ENCODE data around the gene CLDN5. TPM values are rescaled to one million over a fixed set of nuclear protein-coding genes. Genes with fewer than 3 reads are reported as not detected.
A peak's percentile ranks its signal among the peaks of the same experiment; 100 is the strongest.

The CLDN5 gene
- total and polyA plus RNA-seq, 2 of the 8 experiments (the other 6 are each of a cell fraction or from before 2014, with no cell fraction given): 1.2 to 1.6 TPM

DNA sequence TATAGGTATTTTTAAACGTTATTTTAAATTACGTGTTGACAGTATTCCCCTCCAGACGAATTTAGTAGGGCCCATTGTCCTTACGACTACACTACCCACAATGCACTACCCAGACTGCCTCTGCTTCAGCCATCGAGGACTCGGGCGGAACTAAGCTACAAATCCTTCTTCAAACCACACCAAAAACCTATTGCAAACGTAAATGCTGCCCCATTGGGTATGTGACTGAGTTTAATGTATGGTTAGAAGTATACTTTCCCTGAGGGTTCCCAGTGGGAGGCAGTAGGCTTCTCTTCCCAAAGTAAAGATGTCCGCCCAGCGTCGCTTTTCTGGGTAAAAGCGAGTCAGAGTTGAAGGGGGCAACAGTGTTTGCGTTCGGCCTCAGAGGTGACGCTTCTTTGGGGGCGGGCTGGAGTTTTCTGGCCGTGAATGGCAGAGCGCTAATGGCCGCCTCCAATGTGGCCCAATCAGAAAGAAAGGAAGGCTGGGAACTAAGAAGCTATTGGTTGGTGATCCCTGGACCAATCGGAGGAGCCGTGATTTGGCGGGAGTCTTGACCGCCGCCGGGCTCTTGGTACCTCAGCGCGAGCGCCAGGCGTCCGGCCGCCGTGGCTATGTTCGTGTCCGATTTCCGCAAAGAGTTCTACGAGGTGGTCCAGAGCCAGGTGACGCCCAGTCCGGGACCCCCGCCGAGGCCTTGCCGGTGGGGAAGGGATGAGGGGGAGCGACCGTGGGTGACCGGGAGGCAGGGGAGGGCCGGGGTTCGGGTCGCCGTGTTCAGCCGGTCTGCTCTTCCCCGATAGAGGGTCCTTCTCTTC is 44.6 kb downstream of the CLDN5 start, which contains the start of gene CDC45 (continued):
- TF ChIP-seq SIN3A (conservative IDR thresholded peaks at IDR 0.05 in 1 of 2, IDR thresholded peaks at IDR 0.05 in 1 of 2; ENCODE audit: low read depth in 1 of 2, low read length in 2 of 2): peak; percentile 28 to 47; a peak in 3 of 4 replicates
- peak; percentile 64; the same call in 1 of the 2 replicates for TF ChIP-seq RBBP5 (IDR thresholded peaks at IDR 0.05; ENCODE audit: borderline replicate concordance, low read depth, low read length)
- TF ChIP-seq CHD1 (IDR thresholded peaks at IDR 0.05; ENCODE audit: low read depth, low read length): no peak
- no peak for TF ChIP-seq BCL11A (IDR thresholded peaks at IDR 0.05; ENCODE audit: low read depth in 2 of 2, low read length in 2 of 2)
- TF ChIP-seq HDAC6 (IDR thresholded peaks at IDR 0.05; ENCODE audit: low read depth, low read length): no peak
- no peak for TF ChIP-seq CEBPB (IDR thresholded peaks at IDR 0.05; ENCODE audit: low read depth, low read length)
- no peak for TF ChIP-seq CBX5 (IDR thresholded peaks at IDR 0.05; ENCODE audit: low read depth, low read length)
- no peak; the same call in 1 of the 2 replicates for TF ChIP-seq SP4 (IDR thresholded peaks at IDR 0.05; ENCODE audit: low read length)
- TF ChIP-seq POLR2A (IDR thresholded peaks at IDR 0.05; ENCODE audit: control extremely low read depth in 1 of 2, low read depth in 2 of 2, low read length in 2 of 2): peak; percentile 73 to 86
- TF ChIP-seq SIRT6 (IDR thresholded peaks at IDR 0.05; ENCODE audit: low read length): no peak
- TF ChIP-seq JUN (IDR thresholded peaks at IDR 0.05; ENCODE audit: low read depth, low read length): no peak
- TF ChIP-seq KDM4A (IDR thresholded peaks at IDR 0.05; ENCODE audit: low read depth, low read length, severe bottlenecking): peak; percentile 67
- TF ChIP-seq RNF2 (IDR thresholded peaks at IDR 0.05; ENCODE audit: borderline replicate concordance, low read depth, low read length, missing control alignments, poor library complexity, severe bottlenecking): no peak
- TF ChIP-seq TBP (IDR thresholded peaks at IDR 0.05; ENCODE audit: low read depth, low read length): peak; percentile 67
- no peak for TF ChIP-seq SAP30 (IDR thresholded peaks at IDR 0.05; ENCODE audit: insufficient read depth, insufficient replicate concordance, low read length)
- no peak for TF ChIP-seq USF2 (IDR thresholded peaks at IDR 0.05; ENCODE audit: low read length)
- TF ChIP-seq POU5F1 (IDR thresholded peaks at IDR 0.05; ENCODE audit: low read depth, low read length): no peak
- TF ChIP-seq EGR1 (IDR thresholded peaks at IDR 0.05; ENCODE audit: borderline replicate concordance, low read depth, low read length): no peak
- TF ChIP-seq PHF8 (conservative IDR thresholded peaks at IDR 0.05; ENCODE audit: low read depth, low read length): peak; percentile 90
- TF ChIP-seq CREB1 (IDR thresholded peaks at IDR 0.05): peak; percentile 85
- no peak for TF ChIP-seq TAF7 (optimal IDR thresholded peaks at IDR 0.05; ENCODE audit: borderline replicate concordance, low read depth, low read length)
- no peak for TF ChIP-seq MAFK (IDR thresholded peaks at IDR 0.05; ENCODE audit: low read depth, low read length)
- TF ChIP-seq, protein P1, sequence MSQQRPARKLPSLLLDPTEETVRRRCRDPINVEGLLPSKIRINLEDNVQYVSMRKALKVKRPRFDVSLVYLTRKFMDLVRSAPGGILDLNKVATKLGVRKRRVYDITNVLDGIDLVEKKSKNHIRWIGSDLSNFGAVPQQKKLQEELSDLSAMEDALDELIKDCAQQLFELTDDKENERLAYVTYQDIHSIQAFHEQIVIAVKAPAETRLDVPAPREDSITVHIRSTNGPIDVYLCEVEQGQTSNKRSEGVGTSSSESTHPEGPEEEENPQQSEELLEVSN (IDR thresholded peaks at IDR 0.05): peak; percentile 97

All from H1 (cell line).